Cardiac muscle cell (in vitro differentiated cells and primary cell): ENCODE measurements around the gene ANO1. TPM values are rescaled to one million over a fixed set of nuclear protein-coding genes. Genes with fewer than 3 reads are reported as not detected.

Experiments used
- DNase-seq, 2 donors: peaks; one replicate each; pipeline versions ENCODE4 v3.0.0 to v3.0.0-alpha.2; 2010 to 2017; ENCODE audit warnings: low read depth in 1 of 2, low spot score in 1 of 2
- H3K27ac ChIP-seq: fragments of 200-600 bp; sonication (generic); 2 replicates; pipeline ENCODE4 v1.5.1; 2016
- H3K27me3 ChIP-seq: fragments of 200-600 bp; sonication (generic); 2 replicates; pipeline ENCODE4 v1.6.0; 2016; ENCODE audit warnings: control low read depth
- H3K36me3 ChIP-seq: fragments of 200-600 bp; sonication (generic); 2 replicates; pipeline ENCODE4 v1.5.1; 2016; ENCODE audit warnings: control low read depth
- H3K4me1 ChIP-seq: fragments of 200-600 bp; sonication (generic); 2 replicates; pipeline ENCODE4 v1.8.1; 2017; ENCODE audit warnings: low read depth, mild to moderate bottlenecking, mixed run types
- H3K4me3 ChIP-seq: fragments of 200-600 bp; sonication (generic); 2 replicates; pipeline ENCODE4 v1.5.1; 2016; ENCODE audit warnings: mild to moderate bottlenecking
- H3K9me3 ChIP-seq: fragments of 200-600 bp; sonication (generic); 2 replicates; pipeline ENCODE4 v1.5.1; 2017; ENCODE audit warnings: low read depth, mild to moderate bottlenecking, control low read depth
- CTCF ChIP-seq: IDR thresholded peaks from 2 replicates; pipeline ENCODE4 v1.5.1; 2012; ENCODE audit warnings: low read depth, mild to moderate bottlenecking, low read length
- polyA plus RNA-seq: library from polyadenylated mRNA; unstranded; fragments of >200 nt; fragmentation: Nextera tagmentation; extraction: Ambion mirVana; gene quantifications from 2 replicates; pipeline ENCODE4 v1.2.1, GENCODE V29; 2016
- total RNA-seq: library from RNA; depleted of rRNA; stranded (reverse); fragments of >200 nt; gene quantifications from 2 replicates; pipeline ENCODE4 v1.2.3, GENCODE V29; 2016

Gene ANO1
- total and polyA plus RNA-seq, 2 experiments from 2014 or later, result 0.09 to 0.86 TPM

GRCh38 chr11:70055444-70055843, 22.7 kb upstream of the ANO1 start:
- H3K27ac ChIP-seq, result no peak overlapping the region
- no peak for TF ChIP-seq CTCF
- H3K36me3 ChIP-seq, result no peaks in the 10 kb centered on the region
- DNase-seq, result no peak
- no peaks in the 10 kb centered on the region for H3K27me3 ChIP-seq
- H3K4me1 ChIP-seq, result no peaks in the 10 kb centered on the region
- H3K4me3 ChIP-seq, result no peak overlapping the region
- no peaks in the 10 kb centered on the region for H3K9me3 ChIP-seq

GRCh38 chr11:70057080-70057479, 21.0 kb upstream of the ANO1 start:
- Histone ChIP-seq H3K27me3 (no peaks in the 10 kb centered on the region), H3K4me3 (no peak overlapping the region), H3K4me1 (no peaks in the 10 kb centered on the region), H3K9me3 (no peaks in the 10 kb centered on the region), H3K36me3 (no peaks in the 10 kb centered on the region), H3K27ac (no peak overlapping the region)
- no peak for TF ChIP-seq CTCF
- no peak for DNase-seq

DNA sequence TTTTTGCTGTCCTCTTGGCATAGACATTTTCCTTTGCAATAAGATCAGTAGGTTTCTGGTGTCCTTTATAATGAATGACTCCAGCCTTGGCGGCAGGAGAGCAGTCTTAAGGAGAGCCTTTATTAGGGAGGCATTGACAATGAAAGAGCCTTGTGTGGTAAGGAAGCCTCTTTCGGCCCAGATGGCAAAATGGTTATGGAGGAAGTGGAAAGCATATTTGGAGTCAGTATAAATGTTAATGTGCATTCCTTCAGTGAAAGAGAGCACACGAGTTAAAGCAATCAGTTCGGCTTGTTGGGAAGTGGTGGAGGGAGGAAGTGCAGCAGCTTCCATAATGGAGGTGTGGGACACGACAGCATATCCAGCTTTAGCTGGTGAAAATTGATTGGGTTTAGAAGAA, 18.1 kb upstream of the ANO1 start:
- Histone ChIP-seq H3K4me3 (no peak overlapping the region), H3K4me1 (no peaks in the 10 kb centered on the region), H3K36me3 (no peaks in the 10 kb centered on the region), H3K9me3 (no peaks in the 10 kb centered on the region), H3K27ac (no peak overlapping the region), H3K27me3 (no peaks in the 10 kb centered on the region)
- no peak for TF ChIP-seq CTCF
- DNase-seq, result no peak

GRCh38 chr11:70060611-70061293, 17.4 kb upstream of the ANO1 start:
- H3K4me3 ChIP-seq, result no peak overlapping the region
- no peak overlapping the region for H3K27ac ChIP-seq
- TF ChIP-seq CTCF, result no peak
- no peaks in the 10 kb centered on the region for H3K36me3 ChIP-seq
- no peaks in the 10 kb centered on the region for H3K9me3 ChIP-seq
- H3K27me3 ChIP-seq, result no peaks in the 10 kb centered on the region
- no peak for DNase-seq
- no peaks in the 10 kb centered on the region for H3K4me1 ChIP-seq

DNA sequence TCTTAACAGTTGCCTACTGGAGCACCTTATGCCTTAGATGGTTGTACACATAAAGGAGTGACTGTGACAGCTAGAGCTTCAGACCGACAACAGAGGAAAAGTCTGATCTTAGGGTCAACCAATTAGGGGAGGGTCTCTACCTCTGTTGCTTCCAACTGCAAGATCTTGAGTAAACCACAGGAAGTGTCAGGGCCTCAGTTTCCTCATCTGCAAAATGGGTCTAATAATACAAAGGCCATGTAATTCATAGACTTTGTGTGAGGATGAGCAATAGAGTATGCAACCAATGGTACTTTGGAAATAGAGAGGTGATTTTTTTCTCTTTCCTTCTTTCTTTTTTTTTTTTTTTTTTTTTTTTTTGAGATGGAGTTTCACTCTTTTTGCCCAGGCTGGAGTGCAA, 16.4 kb upstream of the ANO1 start:
- no peaks in the 10 kb centered on the region for H3K4me1 ChIP-seq
- no peaks in the 10 kb centered on the region for H3K9me3 ChIP-seq
- H3K27ac ChIP-seq, result no peak overlapping the region
- H3K36me3 ChIP-seq, result no peaks in the 10 kb centered on the region
- no peak overlapping the region for H3K4me3 ChIP-seq
- H3K27me3 ChIP-seq, result no peaks in the 10 kb centered on the region
- no peak for DNase-seq
- no peak for TF ChIP-seq CTCF
